HG03066 (cell line): ENCODE data around the gene VWA2.
"Not testable (repeated sequence)": the region's sequence is repeated elsewhere in the genome, so short reads cannot be mapped to it uniquely, and the experiment has no call there.

Experiments
- ATAC-seq: cut with Tn5 transposase; IDR thresholded peaks from one replicate; pipeline ENCODE4 v1.9.1; 2021; ENCODE audit warnings: low read depth; ENCODE audit not compliant: unreplicated experiment

The VWA2 gene

DNA sequence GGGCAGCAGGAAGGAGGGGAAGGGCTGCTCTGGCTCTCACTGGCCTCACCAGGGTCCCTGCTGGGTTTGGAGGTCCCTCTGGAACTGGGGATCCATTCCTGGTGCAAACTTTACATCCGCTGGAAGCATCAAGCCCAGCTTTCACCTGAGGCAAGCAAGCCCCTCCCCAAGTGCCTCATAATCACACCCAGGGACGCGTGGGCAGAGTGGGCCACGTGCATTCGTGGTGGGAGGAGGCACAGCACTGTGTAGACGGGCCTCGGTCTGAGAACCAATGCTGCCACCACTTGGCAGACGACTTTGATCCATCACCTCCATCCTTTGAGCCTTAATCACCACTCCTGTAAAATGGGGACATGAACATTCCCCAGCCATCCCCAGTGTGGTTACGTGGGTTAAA lies 74.1 kb downstream of the VWA2 start:
- no peak for ATAC-seq

GRCh38 chr10:114313866-114314265 lies 74.8 kb downstream of the VWA2 start:
- no peak for ATAC-seq

DNA sequence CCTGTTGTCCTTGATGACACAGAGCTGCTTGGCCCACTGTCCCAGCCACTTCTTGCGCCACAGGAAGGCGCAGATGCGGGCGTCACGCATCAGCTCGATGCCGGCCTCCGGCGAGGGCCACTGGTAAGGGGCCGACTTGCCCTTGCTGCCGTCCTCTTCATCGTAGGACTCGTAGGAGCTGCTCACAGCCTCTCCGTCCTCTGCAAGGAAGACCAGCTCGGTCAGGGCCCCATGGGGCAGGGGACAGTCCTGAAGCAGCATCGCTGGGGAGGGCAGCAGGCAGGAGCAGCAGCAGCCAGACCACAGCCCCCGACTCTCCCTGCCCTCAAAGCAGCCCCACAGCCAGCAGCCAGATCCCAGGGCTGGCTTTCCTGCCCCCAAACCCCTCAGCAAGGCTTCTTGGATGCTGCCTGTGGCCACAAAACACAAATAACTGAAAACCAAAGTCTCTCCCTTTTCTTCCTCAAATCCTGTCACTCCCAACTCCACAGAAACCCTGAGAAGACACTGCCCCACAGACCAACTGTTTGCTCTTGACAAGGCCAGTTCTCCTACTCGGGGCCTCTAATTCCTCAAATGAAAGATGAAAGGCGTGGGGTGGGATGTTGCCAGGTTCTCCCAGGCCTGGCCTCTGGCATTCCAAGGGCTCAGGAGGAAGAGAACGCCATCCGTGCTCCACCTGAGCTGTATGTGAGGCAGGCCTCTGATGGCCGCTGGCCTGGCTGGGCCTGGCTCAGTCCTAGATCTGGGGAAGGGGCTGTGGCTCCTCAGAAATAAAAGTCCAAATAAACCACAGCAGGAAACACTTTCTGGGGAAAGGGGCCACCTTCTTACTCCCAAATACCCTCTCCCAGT lies 76.7 kb downstream of the VWA2 start:
- ATAC-seq: no peak

GRCh38 chr10:114316744-114317143 lies 77.7 kb downstream of the VWA2 start:
- ATAC-seq: no peak

DNA sequence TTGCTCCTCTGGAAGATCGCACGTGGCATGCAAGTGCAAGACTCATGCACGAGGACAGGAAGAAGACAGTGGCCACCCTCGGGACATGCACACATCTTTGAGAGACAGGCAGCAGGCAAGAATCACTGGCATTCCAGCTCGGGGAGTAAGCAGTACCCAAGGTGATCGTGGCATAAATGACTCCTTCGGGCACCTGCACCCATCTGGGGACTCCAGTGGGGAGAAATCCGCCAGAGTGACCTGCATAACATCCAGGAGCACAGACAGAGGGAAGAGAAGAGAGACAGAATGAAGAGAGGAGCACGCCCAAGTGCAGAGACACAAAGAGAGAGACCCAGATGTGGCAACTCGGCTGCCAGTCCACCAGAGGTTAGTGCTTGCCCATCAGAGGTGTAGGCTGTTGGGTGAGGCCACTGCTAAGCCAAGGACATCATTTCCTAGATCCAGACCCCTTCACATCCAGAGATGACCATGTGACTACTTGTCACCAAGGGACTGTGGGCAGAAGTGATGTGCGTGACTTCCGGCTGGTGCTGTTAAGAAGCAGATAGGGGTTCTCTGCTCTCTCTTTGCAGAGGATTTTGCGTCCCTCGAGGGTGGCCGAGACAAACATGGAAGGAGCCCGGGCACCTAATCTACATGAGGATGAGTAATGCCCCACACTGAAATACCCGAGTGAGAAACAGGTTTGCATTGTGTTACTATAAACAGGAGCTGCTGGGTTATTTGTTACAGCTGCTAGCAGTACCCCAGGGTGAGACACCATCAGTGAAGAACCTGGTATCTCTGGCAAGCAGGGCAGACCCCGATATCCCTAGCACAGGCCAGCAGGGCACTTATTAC lies 80.6 kb downstream of the VWA2 start:
- no peak for ATAC-seq

DNA sequence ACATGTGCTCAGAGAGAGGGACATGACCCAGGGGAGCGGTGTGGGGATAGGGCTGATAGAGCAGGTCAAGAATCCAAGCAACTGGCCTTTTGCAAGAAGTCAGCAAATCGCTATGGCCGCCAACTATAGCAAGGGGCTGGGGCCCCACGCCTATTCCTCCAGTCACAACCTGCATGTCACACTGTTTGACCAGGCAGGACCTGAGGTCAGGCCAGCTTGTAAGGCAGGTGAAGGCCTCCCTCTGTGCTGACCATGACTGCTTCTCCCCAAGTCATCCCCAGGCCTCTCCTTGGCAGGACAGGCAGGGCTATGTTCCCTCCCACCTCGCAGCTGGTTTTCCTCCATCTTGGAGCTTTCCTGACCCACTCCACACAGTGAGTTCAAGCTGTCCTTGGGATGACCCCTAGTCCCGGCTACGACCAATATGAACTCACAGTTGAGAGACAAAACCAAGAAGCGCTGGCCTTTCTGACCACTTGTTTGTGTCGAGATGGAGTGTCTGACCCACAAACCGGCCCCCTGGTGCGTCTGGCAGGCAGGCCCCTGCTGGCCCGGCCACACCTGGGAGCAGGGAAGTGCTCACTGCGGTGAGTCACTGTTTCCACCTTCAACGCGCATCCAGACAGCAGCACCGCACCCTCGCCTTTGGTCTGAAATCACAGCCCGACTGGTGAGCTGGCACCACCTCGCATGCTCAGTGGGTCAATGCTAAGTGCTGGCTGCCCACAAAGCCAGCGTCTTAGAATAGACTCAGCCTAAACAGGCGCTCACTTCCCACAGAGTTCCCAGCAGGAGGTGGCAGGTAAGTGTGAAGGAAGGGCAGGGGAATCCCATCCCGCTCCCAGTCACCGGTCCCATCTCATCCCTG lies 81.4 kb downstream of the VWA2 start:
- ATAC-seq: no peak

- ATAC-seq: no peak
Observed at GRCh38 chr10:114322344-114322743, 83.3 kb downstream of the VWA2 start.

DNA sequence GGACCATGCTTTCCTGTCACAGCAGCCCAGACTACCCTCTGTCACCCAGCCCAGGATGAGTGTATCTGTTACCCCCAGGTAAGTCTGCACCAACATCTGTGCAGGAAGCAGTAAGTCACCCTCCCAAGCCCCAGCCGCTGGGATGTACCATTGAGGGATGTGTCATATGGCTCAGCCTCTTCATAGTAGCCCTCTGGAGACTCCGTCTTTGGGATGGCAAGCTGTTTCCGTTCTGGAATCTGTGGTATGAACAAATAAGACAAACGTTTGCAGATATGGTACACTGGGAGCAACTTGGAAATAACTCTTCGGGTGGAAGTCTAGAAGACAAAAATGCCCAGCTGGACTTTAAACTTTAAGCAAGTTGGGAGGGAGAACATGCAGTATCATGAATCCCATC lies 84.0 kb downstream of the VWA2 start:
- ATAC-seq: no peak

DNA sequence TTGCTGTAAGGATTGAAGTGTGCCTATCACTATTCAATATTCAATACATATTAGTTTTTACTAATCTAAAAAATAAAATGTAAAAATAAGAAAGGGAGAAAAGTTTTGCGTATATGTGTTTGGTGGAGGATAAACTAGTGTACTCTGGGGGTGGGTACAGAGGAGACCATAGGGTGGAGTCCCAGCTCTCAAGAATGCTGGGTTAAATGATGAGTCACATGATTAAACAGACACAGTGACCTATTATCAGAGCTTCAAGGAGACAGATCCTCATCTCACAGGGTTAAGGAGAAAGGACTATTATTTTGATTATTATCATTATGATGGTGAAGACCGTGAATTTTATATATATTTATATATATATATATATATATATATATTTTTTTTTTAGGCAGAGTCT lies 87.7 kb downstream of the VWA2 start:
- ATAC-seq: no peak

DNA sequence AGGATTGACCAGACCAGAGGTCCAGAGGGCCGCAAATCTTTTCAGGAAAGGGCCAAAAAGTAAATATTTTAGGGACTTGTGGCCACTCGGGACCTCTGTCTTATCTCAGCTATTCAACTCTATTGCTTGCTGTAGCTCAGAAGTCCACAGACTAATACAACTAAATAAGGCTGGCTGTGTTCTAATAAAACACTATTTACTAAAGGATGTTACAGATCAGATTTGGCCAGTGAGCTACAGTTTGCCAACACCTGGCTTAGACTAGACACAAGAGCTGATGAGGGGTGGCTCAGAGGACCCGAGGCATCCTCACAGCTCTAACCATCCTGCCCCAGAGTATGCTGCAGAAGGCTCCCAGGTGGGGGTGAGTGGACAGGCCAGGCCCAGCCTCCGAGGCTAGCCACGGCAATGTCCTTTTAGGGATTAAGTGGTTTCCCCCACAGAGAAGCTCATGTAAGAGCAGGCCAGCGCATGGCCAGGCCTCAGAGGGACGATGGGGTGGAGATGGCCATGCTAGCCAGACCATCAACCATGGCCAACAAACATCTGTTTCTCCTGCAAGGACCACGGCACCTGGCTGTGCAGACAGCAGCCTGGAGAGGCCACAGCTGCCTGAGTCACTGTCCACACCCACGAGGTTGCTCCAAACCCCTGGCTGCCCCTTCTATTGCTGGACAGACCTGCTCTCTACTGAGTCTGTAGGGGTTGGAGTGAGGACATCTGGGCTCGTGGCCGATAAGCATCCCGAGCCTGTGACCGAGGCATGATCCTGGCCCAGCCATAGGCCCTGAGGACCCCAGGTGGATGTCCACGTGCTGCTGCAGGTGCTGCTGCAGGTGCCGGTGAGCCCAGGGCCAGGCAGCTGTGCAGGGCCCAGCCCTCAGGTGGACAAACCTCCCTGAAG lies 88.7 kb downstream of the VWA2 start:
- no peak for ATAC-seq

- ATAC-seq: no peak
Observed at GRCh38 chr10:114328441-114328812, 89.4 kb downstream of the VWA2 start.

DNA sequence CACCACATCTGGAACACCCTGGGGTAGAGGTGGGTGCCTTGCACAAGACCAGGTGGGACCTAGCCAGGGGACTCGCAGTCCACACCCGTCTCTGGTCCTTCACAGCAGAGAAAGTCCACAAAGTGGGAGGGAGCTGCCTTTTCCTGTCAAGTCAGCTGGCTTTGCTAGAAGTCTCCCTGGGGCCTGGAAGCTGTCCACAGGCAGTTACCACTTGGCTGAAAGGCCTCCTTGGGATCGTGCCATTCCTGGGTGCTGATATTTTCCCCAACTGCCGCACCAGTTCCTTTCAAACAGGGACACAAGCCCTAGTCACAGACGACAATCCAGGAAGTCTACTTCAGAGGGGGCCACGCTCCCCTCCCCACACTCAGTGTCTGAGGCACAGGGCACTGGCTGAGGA lies 89.8 kb downstream of the VWA2 start:
- no peak for ATAC-seq

- no peak for ATAC-seq
Observed at GRCh38 chr10:114329634-114330365, 90.7 kb downstream of the VWA2 start.

- no peak for ATAC-seq
Observed at GRCh38 chr10:114332301-114333192, 93.5 kb downstream of the VWA2 start.

- not testable (repeated sequence) for ATAC-seq
Observed at GRCh38 chr10:114333441-114333840, 94.4 kb downstream of the VWA2 start.

- ATAC-seq: no peak
Observed at GRCh38 chr10:114334301-114334700, 95.2 kb downstream of the VWA2 start.

GRCh38 chr10:114335614-114336013 lies 96.6 kb downstream of the VWA2 start:
- ATAC-seq: no peak

DNA sequence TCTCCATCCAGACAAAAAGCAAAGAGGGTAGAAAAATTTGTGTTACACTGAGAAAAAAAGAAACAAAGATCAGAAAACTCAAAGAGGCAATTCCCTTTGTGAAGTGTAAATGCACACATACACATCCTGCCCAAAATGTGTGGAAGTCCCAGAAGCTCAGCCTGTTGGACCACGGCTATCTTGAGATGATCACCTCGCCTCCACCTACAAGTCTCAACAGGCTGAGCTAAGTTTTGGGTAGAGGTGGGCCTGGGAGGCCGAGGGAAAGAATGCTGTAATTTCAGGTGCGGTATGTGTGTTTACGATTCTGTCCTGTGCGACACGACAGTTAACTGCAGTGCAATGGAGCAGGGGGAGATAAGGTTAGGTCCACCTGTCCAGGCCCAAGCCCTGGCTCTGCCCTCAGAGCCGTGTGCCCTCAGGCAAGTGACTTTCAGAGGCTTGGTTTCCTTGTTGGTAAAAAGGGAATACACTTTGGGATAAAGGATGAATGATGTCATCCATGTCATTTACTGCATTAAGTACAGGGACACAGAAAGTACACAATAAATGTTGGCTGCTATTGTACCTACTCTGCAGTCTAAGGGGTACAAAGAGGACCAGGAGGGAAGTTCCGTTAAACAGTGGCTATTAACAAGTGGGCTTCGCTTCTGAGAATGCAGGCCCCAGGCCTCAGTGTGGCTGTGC lies 97.9 kb downstream of the VWA2 start:
- ATAC-seq: no peak
